ENCODE results near the gene RAB11FIP3. TPM values are rescaled to one million over a fixed set of nuclear protein-coding genes. Genes with fewer than 3 reads are reported as not detected.

Gene RAB11FIP3
- total and polyA plus RNA-seq, 10 of the 15 experiments (the other 5 are each of a cell fraction or from before 2014, with no cell fraction given) = 1.2 to 27.3 (median 7.7) TPM

GRCh38 chr16:531494-532125 lies 106.2 kb downstream of the RAB11FIP3 start (continued):
- TF ChIP-seq NFYB (IDR thresholded peaks at IDR 0.05; ENCODE audit: insufficient read depth, low read depth, low read length) = no peak
- no peak for TF ChIP-seq JUNB (IDR thresholded peaks at IDR 0.05)
- TF ChIP-seq PKNOX1 (IDR thresholded peaks at IDR 0.05) = no peak
- no peak for TF ChIP-seq NR2C1 (IDR thresholded peaks at IDR 0.05)

GRCh38 chr16:533391-534123 lies 108.1 kb downstream of the RAB11FIP3 start:
- ChIA-PET RAD21 (ENCODE audit: unreplicated experiment) (no interaction called here), POLR2A (no interaction called here), SMC1A (ENCODE audit: uncharacterized antibody, unreplicated experiment) (interaction anchor here (0.6 kb wide), 1 partner anchor 103 kb away, joined by 3 read pairs; no protein-coding TSS in a partner anchor), CTCF (no interaction called here)
- ATAC-seq = no peak
- 97% methylated on average over 24 of the region's 30 CpGs for WGBS (ENCODE audit: insufficient coverage, insufficient replicate concordance, low lambda C conversion rate, missing lambda C conversion rate)
- no peak overlapping the region for H3K4me3 ChIP-seq
- peaks cover 37% of the 10 kb centered on the region for H3K79me2 ChIP-seq (ENCODE audit: control insufficient read depth, insufficient read depth, low read length)
- H3K27me3 ChIP-seq (replicated peaks in 1 of 2; ENCODE audit: control insufficient read depth in 2 of 2, insufficient read depth in 2 of 2, low read length in 1 of 2) = no peaks in the 10 kb centered on the region
- no peak overlapping the region for H3K9ac ChIP-seq (ENCODE audit: control insufficient read depth, insufficient read depth, low read length)
- H3K36me3 ChIP-seq (ENCODE audit: control insufficient read depth in 2 of 2, insufficient read depth in 2 of 2, low read length in 1 of 2) = peaks cover 0 to 24% of the 10 kb centered on the region in 2 experiments; a peak in 3 of 4 replicates
- FAIRE-seq = no peak
- peaks cover 5% of the 10 kb centered on the region; the same call in 1 of the 2 replicates for H3K4me1 ChIP-seq (ENCODE audit: control insufficient read depth, insufficient read depth, low read length)
- no TSS peak for BruUV-seq (replicated peaks)
- no peaks in the 10 kb centered on the region for H3K9me3 ChIP-seq (replicated peaks; ENCODE audit: control insufficient read depth, insufficient read depth, low read length)
- in situ Hi-C loops (cut with MboI) (loop anchor here (5.0 kb wide), 1 partner anchor 34 kb away; the partner anchor contains the start of genes NHLRC4 and PIGQ), intact Hi-C loops (cut with micrococcal nuclease; ENCODE audit: unreplicated experiment) (no loop called here)
- H2AFZ ChIP-seq (ENCODE audit: control insufficient read depth, low read depth, low read length) = no peak overlapping the region
- no peak overlapping the region for H3K4me2 ChIP-seq (ENCODE audit: control insufficient read depth, insufficient read depth)
- H3K27ac ChIP-seq (ENCODE audit: control insufficient read depth, insufficient read depth) = no peak overlapping the region
- no peak for DNase-seq (ENCODE audit: low read depth, low spot score)
- H4K20me1 ChIP-seq (ENCODE audit: control insufficient read depth, insufficient read depth) = no peaks in the 10 kb centered on the region
- TF ChIP-seq, protein P1, sequence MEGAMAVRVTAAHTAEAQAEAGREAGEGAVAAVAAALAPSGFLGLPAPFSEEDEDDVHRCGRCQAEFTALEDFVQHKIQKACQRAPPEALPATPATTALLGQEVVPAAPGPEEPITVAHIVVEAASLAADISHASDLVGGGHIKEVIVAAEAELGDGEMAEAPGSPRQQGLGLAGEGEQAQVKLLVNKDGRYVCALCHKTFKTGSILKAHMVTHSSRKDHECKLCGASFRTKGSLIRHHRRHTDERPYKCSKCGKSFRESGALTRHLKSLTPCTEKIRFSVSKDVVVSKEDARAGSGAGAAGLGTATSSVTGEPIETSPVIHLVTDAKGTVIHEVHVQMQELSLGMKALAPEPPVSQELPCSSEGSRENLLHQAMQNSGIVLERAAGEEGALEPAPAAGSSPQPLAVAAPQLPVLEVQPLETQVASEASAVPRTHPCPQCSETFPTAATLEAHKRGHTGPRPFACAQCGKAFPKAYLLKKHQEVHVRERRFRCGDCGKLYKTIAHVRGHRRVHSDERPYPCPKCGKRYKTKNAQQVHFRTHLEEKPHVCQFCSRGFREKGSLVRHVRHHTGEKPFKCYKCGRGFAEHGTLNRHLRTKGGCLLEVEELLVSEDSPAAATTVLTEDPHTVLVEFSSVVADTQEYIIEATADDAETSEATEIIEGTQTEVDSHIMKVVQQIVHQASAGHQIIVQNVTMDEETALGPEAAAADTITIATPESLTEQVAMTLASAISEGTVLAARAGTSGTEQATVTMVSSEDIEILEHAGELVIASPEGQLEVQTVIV (IDR thresholded peaks at IDR 0.05; ENCODE audit: borderline replicate concordance, partially characterized antibody) = no peak
- TF ChIP-seq CBX5 (IDR thresholded peaks at IDR 0.05; ENCODE audit: low read depth) (no peak), BCL11A (IDR thresholded peaks at IDR 0.05; ENCODE audit: low read depth, low read length) (no peak), TCF12 (IDR thresholded peaks at IDR 0.05; ENCODE audit: low read depth, low read length) (no peak), LARP7 (IDR thresholded peaks at IDR 0.05) (no peak), EP300 (IDR thresholded peaks at IDR 0.05; ENCODE audit: borderline replicate concordance in 1 of 2, control insufficient read depth in 1 of 2, low read depth in 2 of 2, low read length in 2 of 2) (no peak), ZNF592 (IDR thresholded peaks at IDR 0.05) (no peak), TCF3 (IDR thresholded peaks at IDR 0.05; ENCODE audit: borderline replicate concordance, insufficient read depth, low read depth, low read length) (no peak), ETV6 (conservative IDR thresholded peaks at IDR 0.05 in 1 of 2, IDR thresholded peaks at IDR 0.05 in 1 of 2; ENCODE audit: borderline replicate concordance in 1 of 2, low read depth in 1 of 2) (no peak)
